Smooth muscle cell (in vitro differentiated cells): ENCODE results near the gene LAMA1. TPM values are rescaled to one million over a fixed set of nuclear protein-coding genes. Genes with fewer than 3 reads are reported as not detected.
A peak's percentile ranks its signal among the peaks of the same experiment; 100 is the strongest.

Experiments
- DNase-seq: peaks from one replicate; lab custom pipeline; 2025; ENCODE audit not compliant: unreplicated experiment; lab: John Stamatoyannopoulos, UW
- H2AFZ ChIP-seq: fragments of 200-600 bp; sonication (generic); 2 replicates; pipeline ENCODE4 v1.6.0; 2016; ENCODE audit warnings: antibody characterized with exemption, low read depth, mild to moderate bottlenecking
- H3F3A ChIP-seq: fragments of 200-600 bp; sonication (generic); 2 replicates; pipeline ENCODE4 v1.6.0; 2017; ENCODE audit warnings: antibody characterized with exemption, low read depth
- H3K27ac ChIP-seq: fragments of 200-600 bp; sonication (generic); 2 replicates; pipeline ENCODE4 v1.5.1; 2016; ENCODE audit warnings: low read depth, mild to moderate bottlenecking
- H3K27me3 ChIP-seq: fragments of 200-600 bp; sonication (generic); 2 replicates; pipeline ENCODE4 v1.6.1; 2016; ENCODE audit warnings: low read depth, mild to moderate bottlenecking
- H3K36me3 ChIP-seq: fragments of 200-600 bp; sonication (generic); 2 replicates; pipeline ENCODE4 v1.5.1; 2016; ENCODE audit warnings: low read depth
- H3K4me1 ChIP-seq: fragments of 200-600 bp; sonication (generic); 2 replicates; pipeline ENCODE4 v1.5.1; 2016; ENCODE audit warnings: low read depth
- H3K4me2 ChIP-seq: fragments of 200-600 bp; sonication (generic); 2 replicates; pipeline ENCODE4 v1.6.0; 2016; ENCODE audit warnings: mild to moderate bottlenecking
- H3K4me3 ChIP-seq: fragments of 200-600 bp; sonication (generic); 2 replicates; pipeline ENCODE4 v1.5.1; 2016; ENCODE audit warnings: mild to moderate bottlenecking
- H3K79me2 ChIP-seq: fragments of 200-600 bp; sonication (generic); 2 replicates; pipeline ENCODE4 v1.6.0; 2016; ENCODE audit warnings: low read depth, mild to moderate bottlenecking
- H3K9ac ChIP-seq: fragments of 200-600 bp; sonication (generic); 2 replicates; pipeline ENCODE4 v1.6.0; 2016; ENCODE audit warnings: low read depth
- H3K9me3 ChIP-seq: fragments of 200-600 bp; sonication (generic); replicated peaks from 2 replicates; pipeline ENCODE4 v1.5.1; 2016; ENCODE audit warnings: low read depth
- H4K20me1 ChIP-seq: fragments of 200-600 bp; sonication (generic); 2 replicates; pipeline ENCODE4 v1.6.0; 2016; ENCODE audit warnings: low read depth
- CTCF ChIP-seq: fragments of 200-600 bp; sonication (generic); IDR thresholded peaks from 2 replicates; pipeline ENCODE4 v1.5.1; 2017; ENCODE audit warnings: borderline replicate concordance, mild to moderate bottlenecking, antibody characterized with exemption; ENCODE audit not compliant: insufficient read depth, poor library complexity, severe bottlenecking
- WGBS: methylation state at CpG from one replicate; pipeline ENCODE4 v1.1.7; 2016; ENCODE audit warnings: low lambda C conversion rate; 5-methylcytosine and 5-hydroxymethylcytosine counted together
- polyA plus RNA-seq: library from polyadenylated mRNA; unstranded; fragments of >200 nt; fragmentation: Nextera tagmentation; extraction: Ambion mirVana; gene quantifications from 2 replicates; pipeline ENCODE4 v1.2.1, GENCODE V29; 2016
- total RNA-seq: library from RNA; depleted of rRNA; stranded (reverse); fragments of >200 nt; gene quantifications from 2 replicates; pipeline ENCODE4 v1.2.3, GENCODE V29; 2014

LAMA1 gene
- total and polyA plus RNA-seq, 2 experiments from 2014 or later: 6.7 to 9.7 TPM

GRCh38 chr18:7000484-7001096 is 117.0 kb downstream of the LAMA1 start:
- Histone ChIP-seq H3K79me2 (no peaks in the 10 kb centered on the region), H3K4me3 (no peak overlapping the region)

GRCh38 chr18:6997808-6998207 is 119.8 kb downstream of the LAMA1 start:
- no peaks in the 10 kb centered on the region for H3K9me3 ChIP-seq
- H3K27me3 ChIP-seq: no peaks in the 10 kb centered on the region
- H2AFZ ChIP-seq: no peak overlapping the region
- H4K20me1 ChIP-seq: no peaks in the 10 kb centered on the region
- H3K4me2 ChIP-seq: no peak overlapping the region
- DNase-seq: no peak
- H3K9ac ChIP-seq: no peak overlapping the region
- no peak for TF ChIP-seq CTCF
- H3F3A ChIP-seq: no peaks in the 10 kb centered on the region
- no peak overlapping the region for H3K4me3 ChIP-seq
- H3K79me2 ChIP-seq: no peaks in the 10 kb centered on the region
- WGBS: 94% methylated on average over 8 of the region's 8 CpGs
- H3K4me1 ChIP-seq: no peaks in the 10 kb centered on the region
- H3K36me3 ChIP-seq: no peaks in the 10 kb centered on the region
- no peak overlapping the region for H3K27ac ChIP-seq

More at GRCh38 chr18:7000484-7001096, 117.0 kb downstream of the LAMA1 start:
- no peaks in the 10 kb centered on the region for H3K36me3 ChIP-seq
- 50% methylated on average over 9 of the region's 9 CpGs for WGBS
- DNase-seq: no peak
- no peak overlapping the region for H3K27ac ChIP-seq
- H4K20me1 ChIP-seq: no peaks in the 10 kb centered on the region
- H3K4me1 ChIP-seq: no peaks in the 10 kb centered on the region
- TF ChIP-seq CTCF: peak; percentile 48
- H3K9me3 ChIP-seq: no peaks in the 10 kb centered on the region
- no peak overlapping the region for H2AFZ ChIP-seq
- H3F3A ChIP-seq: no peaks in the 10 kb centered on the region
- no peaks in the 10 kb centered on the region for H3K27me3 ChIP-seq
- H3K4me2 ChIP-seq: no peak overlapping the region
- no peak overlapping the region for H3K9ac ChIP-seq

- peak overlapping the region; percentile 22 for H3K9ac ChIP-seq
- no peak for DNase-seq
- no peaks in the 10 kb centered on the region for H3K36me3 ChIP-seq
- no peaks in the 10 kb centered on the region for H3K79me2 ChIP-seq
- H3K27me3 ChIP-seq: no peaks in the 10 kb centered on the region
- WGBS: 61% methylated on average over 7 of the region's 7 CpGs
- no peak overlapping the region for H3K4me2 ChIP-seq
- no peak for TF ChIP-seq CTCF
- H3K9me3 ChIP-seq: no peaks in the 10 kb centered on the region
- H3K27ac ChIP-seq: peak overlapping the region; percentile 64
- H2AFZ ChIP-seq: no peak overlapping the region
- no peaks in the 10 kb centered on the region for H3K4me1 ChIP-seq
- H4K20me1 ChIP-seq: no peaks in the 10 kb centered on the region
- H3K4me3 ChIP-seq: no peak overlapping the region
- H3F3A ChIP-seq: no peaks in the 10 kb centered on the region
Observed at GRCh38 chr18:6994771-6995430, 122.7 kb downstream of the LAMA1 start.
